Activated naive CD8-positive, alpha-beta T cell treated with anti-CD3 and anti-CD28 coated beads, Interleukin-2, amount 50 U/mL, for 24 hours (primary cell): ENCODE results near the gene AP5Z1.
"Not testable (repeated sequence)": the region's sequence is repeated elsewhere in the genome, so short reads cannot be mapped to it uniquely, and the experiment has no call there.

Experiments used
- ATAC-seq: fragments of 150-1000 bp; cut with Tn5 transposase; one replicate; pipeline ENCODE4 v1.10.0; 2021
- DNase-seq: peaks from one replicate; pipeline ENCODE4 v3.0.0; 2021
- H3K27ac Mint-ChIP-seq: one replicate; pipeline ENCODE4 v1.8.0; 2021; ENCODE audit warnings: mild to moderate bottlenecking, mixed read lengths
- H3K27me3 Mint-ChIP-seq: one replicate; pipeline ENCODE4 v1.8.0; 2021; ENCODE audit warnings: mixed read lengths
- H3K36me3 Mint-ChIP-seq: one replicate; pipeline ENCODE4 v1.8.0; 2021; ENCODE audit warnings: low read depth, mixed read lengths
- H3K4me1 Mint-ChIP-seq: one replicate; pipeline ENCODE4 v1.8.0; 2021; ENCODE audit warnings: mixed read lengths
- H3K4me3 Mint-ChIP-seq: one replicate; pipeline ENCODE4 v1.8.0; 2021; ENCODE audit warnings: mild to moderate bottlenecking, moderate library complexity, mixed read lengths
- H3K9me3 Mint-ChIP-seq: one replicate; pipeline ENCODE4 v1.8.0; 2021; ENCODE audit warnings: mixed read lengths

AP5Z1 gene

GRCh38 chr7:4796453-4796852, 21.0 kb downstream of the AP5Z1 start:
- H3K27me3 Mint-ChIP-seq: no peaks in the 10 kb centered on the region
- ATAC-seq (no peak), DNase-seq (no peak)
- H3K4me1 Mint-ChIP-seq: no peaks in the 10 kb centered on the region
- H3K4me3 Mint-ChIP-seq: no peak overlapping the region
- H3K36me3 Mint-ChIP-seq: peaks cover 2% of the 10 kb centered on the region
- no peaks in the 10 kb centered on the region for H3K9me3 Mint-ChIP-seq
- H3K27ac Mint-ChIP-seq: no peak overlapping the region

GRCh38 chr7:4797858-4798705, 22.7 kb downstream of the AP5Z1 start:
- Mint-ChIP-seq H3K4me3 (no peak overlapping the region), H3K9me3 (no peaks in the 10 kb centered on the region), H3K27me3 (no peaks in the 10 kb centered on the region), H3K36me3 (no peaks in the 10 kb centered on the region), H3K4me1 (no peaks in the 10 kb centered on the region), H3K27ac (no peak overlapping the region)
- DNase-seq: peak; percentile 76
- ATAC-seq: peak; percentile 63

GRCh38 chr7:4798706-4799235, 23.3 kb downstream of the AP5Z1 start:
- Mint-ChIP-seq H3K27ac (no peak overlapping the region), H3K36me3 (no peaks in the 10 kb centered on the region), H3K4me1 (no peaks in the 10 kb centered on the region), H3K9me3 (no peaks in the 10 kb centered on the region), H3K4me3 (no peak overlapping the region), H3K27me3 (no peaks in the 10 kb centered on the region)
- ATAC-seq (no peak), DNase-seq (no peak)

GRCh38 chr7:4799508-4800268, 24.3 kb downstream of the AP5Z1 start:
- Mint-ChIP-seq H3K4me1 (no peaks in the 10 kb centered on the region), H3K27me3 (no peaks in the 10 kb centered on the region), H3K4me3 (no peak overlapping the region), H3K27ac (no peak overlapping the region), H3K36me3 (no peaks in the 10 kb centered on the region), H3K9me3 (no peaks in the 10 kb centered on the region)
- DNase-seq (no peak), ATAC-seq (no peak)

- Mint-ChIP-seq H3K27ac (no peak overlapping the region), H3K36me3 (no peaks in the 10 kb centered on the region), H3K27me3 (no peaks in the 10 kb centered on the region), H3K4me3 (no peak overlapping the region), H3K9me3 (no peaks in the 10 kb centered on the region), H3K4me1 (no peaks in the 10 kb centered on the region)
- ATAC-seq (no peak), DNase-seq (no peak)
Observed at GRCh38 chr7:4800487-4800886, 25.1 kb downstream of the AP5Z1 start.

GRCh38 chr7:4800926-4801838, 25.8 kb downstream of the AP5Z1 start:
- Mint-ChIP-seq H3K27ac (no peak overlapping the region), H3K9me3 (no peaks in the 10 kb centered on the region), H3K36me3 (no peaks in the 10 kb centered on the region), H3K4me3 (no peak overlapping the region), H3K27me3 (no peaks in the 10 kb centered on the region), H3K4me1 (no peaks in the 10 kb centered on the region)
- no peak for DNase-seq
- ATAC-seq: no peak

GRCh38 chr7:4801839-4802231, 26.4 kb downstream of the AP5Z1 start:
- no peak for DNase-seq
- Mint-ChIP-seq H3K4me1 (no peaks in the 10 kb centered on the region), H3K4me3 (no peak overlapping the region)

GRCh38 chr7:4802577-4802976, 27.2 kb downstream of the AP5Z1 start:
- not testable (repeated sequence) for DNase-seq, ATAC-seq, H3K27me3 Mint-ChIP-seq, H3K27ac Mint-ChIP-seq, H3K36me3 Mint-ChIP-seq, H3K4me1 Mint-ChIP-seq, H3K9me3 Mint-ChIP-seq, H3K4me3 Mint-ChIP-seq

More at GRCh38 chr7:4801839-4802231, 26.4 kb downstream of the AP5Z1 start:
- Mint-ChIP-seq H3K27ac (no peak overlapping the region), H3K36me3 (no peaks in the 10 kb centered on the region), H3K9me3 (no peaks in the 10 kb centered on the region), H3K27me3 (no peaks in the 10 kb centered on the region)
- no peak for ATAC-seq

- ATAC-seq: no peak
- no peaks in the 10 kb centered on the region for H3K4me1 Mint-ChIP-seq
Observed at GRCh38 chr7:4803397-4804241, 28.2 kb downstream of the AP5Z1 start.

GRCh38 chr7:4805110-4805983, 29.9 kb downstream of the AP5Z1 start:
- ATAC-seq (no peak), DNase-seq (no peak)
- H3K4me3 Mint-ChIP-seq: no peak overlapping the region
- no peaks in the 10 kb centered on the region for H3K9me3 Mint-ChIP-seq
- no peak overlapping the region for H3K27ac Mint-ChIP-seq
- peaks cover 8% of the 10 kb centered on the region for H3K4me1 Mint-ChIP-seq
- H3K36me3 Mint-ChIP-seq: no peaks in the 10 kb centered on the region
- H3K27me3 Mint-ChIP-seq: peaks cover 12% of the 10 kb centered on the region

More at GRCh38 chr7:4803397-4804241, 28.2 kb downstream of the AP5Z1 start:
- no peak for DNase-seq
- no peaks in the 10 kb centered on the region for H3K9me3 Mint-ChIP-seq
- H3K27ac Mint-ChIP-seq: no peak overlapping the region
- peaks cover 5% of the 10 kb centered on the region for H3K27me3 Mint-ChIP-seq
- no peaks in the 10 kb centered on the region for H3K36me3 Mint-ChIP-seq
- H3K4me3 Mint-ChIP-seq: no peak overlapping the region

GRCh38 chr7:4805984-4806300, 30.5 kb downstream of the AP5Z1 start:
- Mint-ChIP-seq H3K27me3 (peaks cover 14% of the 10 kb centered on the region), H3K27ac (no peak overlapping the region), H3K4me3 (no peak overlapping the region), H3K36me3 (no peaks in the 10 kb centered on the region), H3K4me1 (peaks cover 10% of the 10 kb centered on the region), H3K9me3 (no peaks in the 10 kb centered on the region)
- DNase-seq: no peak
- no peak for ATAC-seq

GRCh38 chr7:4806983-4807597, 31.7 kb downstream of the AP5Z1 start:
- DNase-seq (no peak), ATAC-seq (no peak)
- no peak overlapping the region for H3K4me3 Mint-ChIP-seq
- peaks cover 10% of the 10 kb centered on the region for H3K4me1 Mint-ChIP-seq
- H3K9me3 Mint-ChIP-seq: no peaks in the 10 kb centered on the region
- no peak overlapping the region for H3K27ac Mint-ChIP-seq
- H3K27me3 Mint-ChIP-seq: peaks cover 14% of the 10 kb centered on the region
- H3K36me3 Mint-ChIP-seq: no peaks in the 10 kb centered on the region
